GM19397 (cell line): ENCODE measurements around the gene TMEM185B.
A peak's percentile ranks its signal among the peaks of the same experiment; 100 is the strongest.
"Not testable (repeated sequence)": the region's sequence is repeated elsewhere in the genome, so short reads cannot be mapped to it uniquely, and the experiment has no call there.

Experiments
- ATAC-seq: cut with Tn5 transposase; IDR thresholded peaks from one replicate; pipeline ENCODE4 v1.9.1; 2021; ENCODE audit warnings: mild to moderate bottlenecking, moderate library complexity; ENCODE audit not compliant: unreplicated experiment

Gene TMEM185B

GRCh38 chr2:120235158-120235557 lies 12.0 kb upstream of the TMEM185B start:
- not testable (repeated sequence) for ATAC-seq

- no peak for ATAC-seq
These were observed 10.1 kb upstream of the TMEM185B start for GRCh38 chr2:120233292-120233691.

DNA sequence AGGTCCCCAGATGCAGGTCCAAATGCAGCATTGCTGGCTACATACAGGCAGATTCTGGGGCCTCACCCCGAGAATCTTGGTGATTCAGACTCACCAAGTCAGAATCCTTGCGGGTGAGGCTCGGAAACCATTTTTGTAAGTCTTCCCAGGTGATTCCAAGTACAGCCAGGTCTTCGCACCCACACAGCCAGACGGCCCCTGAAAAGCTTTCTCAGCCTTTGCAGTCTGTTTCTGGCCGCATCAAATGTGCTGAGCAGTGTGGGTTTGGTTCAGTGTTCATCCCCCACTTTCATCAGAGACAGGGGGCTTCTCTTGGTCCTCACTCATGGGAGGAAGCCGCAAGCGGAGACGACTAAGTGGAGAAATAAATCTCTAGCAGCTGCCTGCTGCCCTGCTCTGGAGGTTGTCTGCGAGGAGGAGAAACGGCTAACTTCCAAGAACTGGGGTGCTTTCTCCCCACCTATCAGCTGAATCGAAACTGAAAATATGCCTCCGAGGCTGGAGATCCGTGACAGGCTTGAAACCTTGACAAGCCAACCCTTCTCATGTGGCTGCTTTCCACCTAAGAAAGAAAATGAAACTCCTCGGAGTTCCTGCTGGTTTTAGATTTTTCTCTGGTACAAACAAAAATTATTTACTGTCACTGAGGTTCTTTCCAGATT lies 8.9 kb upstream of the TMEM185B start:
- ATAC-seq: peak; percentile 77

- ATAC-seq: no peak
These were observed 8.4 kb upstream of the TMEM185B start for GRCh38 chr2:120231564-120231973.

DNA sequence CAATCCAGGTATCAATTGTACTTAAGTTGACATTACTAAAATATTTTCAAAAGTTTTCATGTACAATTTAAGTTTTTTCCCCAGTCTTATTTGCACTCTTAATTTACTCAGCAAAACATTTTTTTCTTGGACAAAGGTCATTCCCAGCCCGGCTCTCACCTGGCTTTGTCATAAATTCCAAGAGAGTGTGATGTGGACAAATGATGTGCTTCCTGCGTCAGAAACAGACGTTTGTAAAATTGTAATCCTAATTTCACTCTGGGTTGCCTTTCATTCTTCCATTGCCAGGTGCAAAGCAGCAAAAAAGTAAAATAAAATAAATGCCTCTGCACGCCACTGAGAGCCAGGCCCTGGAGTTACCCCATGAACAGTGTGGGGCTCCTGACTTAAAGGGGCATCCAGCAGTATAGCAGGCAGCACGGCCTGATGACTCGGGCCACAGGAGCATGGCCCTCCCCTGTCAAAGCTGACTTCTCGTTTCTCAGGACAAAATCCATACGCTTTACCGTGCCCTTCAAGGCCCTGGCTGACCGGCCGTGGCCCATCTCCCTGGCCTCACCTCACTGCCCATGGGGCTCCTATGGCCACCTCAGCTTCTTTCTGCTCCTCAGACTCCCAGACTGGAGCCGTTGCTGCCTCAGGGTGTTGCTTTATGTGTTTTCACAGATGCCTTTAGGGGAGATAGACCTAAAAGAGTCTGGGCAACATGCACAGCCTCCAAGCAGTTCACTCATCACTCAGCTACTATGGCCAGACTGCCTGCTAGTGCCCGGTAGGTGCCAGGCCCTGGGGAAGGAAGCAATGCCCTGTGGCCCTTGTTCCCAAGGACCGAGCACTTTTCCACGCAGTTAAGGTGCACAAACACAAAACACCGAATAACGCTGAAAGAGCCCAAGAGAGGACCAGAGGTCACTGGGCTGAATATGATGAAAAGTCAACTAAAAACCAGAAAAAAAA lies 7.6 kb upstream of the TMEM185B start:
- no peak for ATAC-seq

DNA sequence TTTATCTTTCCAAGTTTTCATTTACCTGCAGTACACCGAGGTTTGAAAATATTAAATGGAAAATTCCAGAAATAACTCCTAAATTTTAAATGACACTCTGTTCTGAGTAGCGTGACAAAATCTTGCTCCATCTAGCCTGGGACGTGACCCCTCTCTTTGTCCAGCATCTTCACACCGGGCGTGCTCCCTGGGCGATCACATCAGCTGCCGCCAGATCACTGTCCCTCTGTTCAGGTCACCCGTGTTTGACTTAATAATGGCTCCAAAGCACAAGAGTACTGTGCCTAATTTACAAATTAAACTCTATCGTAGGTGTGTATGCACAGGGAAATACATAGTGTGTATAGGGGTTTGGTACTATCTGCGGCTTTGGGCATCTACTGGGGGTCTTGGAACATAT lies 6.1 kb upstream of the TMEM185B start:
- ATAC-seq: no peak

DNA sequence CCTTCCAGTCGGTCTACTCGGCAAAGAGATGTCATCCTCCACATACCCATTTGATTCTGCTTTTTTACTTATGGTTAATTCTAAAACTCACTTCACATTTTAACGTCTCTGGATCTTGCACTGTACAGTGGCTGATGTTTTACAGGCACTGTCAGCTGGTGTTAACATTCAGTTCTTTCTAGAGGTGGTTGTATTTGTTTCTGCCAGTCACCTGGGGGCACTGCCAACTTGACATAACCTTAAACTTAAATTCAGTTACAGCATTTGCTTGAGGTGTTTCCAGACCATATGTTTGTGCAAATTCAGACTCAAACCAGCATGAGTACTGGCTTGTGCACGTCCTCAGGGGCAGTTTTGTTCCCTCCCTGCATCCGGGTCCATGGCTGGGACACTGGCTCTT lies 5.3 kb upstream of the TMEM185B start:
- ATAC-seq: no peak

DNA sequence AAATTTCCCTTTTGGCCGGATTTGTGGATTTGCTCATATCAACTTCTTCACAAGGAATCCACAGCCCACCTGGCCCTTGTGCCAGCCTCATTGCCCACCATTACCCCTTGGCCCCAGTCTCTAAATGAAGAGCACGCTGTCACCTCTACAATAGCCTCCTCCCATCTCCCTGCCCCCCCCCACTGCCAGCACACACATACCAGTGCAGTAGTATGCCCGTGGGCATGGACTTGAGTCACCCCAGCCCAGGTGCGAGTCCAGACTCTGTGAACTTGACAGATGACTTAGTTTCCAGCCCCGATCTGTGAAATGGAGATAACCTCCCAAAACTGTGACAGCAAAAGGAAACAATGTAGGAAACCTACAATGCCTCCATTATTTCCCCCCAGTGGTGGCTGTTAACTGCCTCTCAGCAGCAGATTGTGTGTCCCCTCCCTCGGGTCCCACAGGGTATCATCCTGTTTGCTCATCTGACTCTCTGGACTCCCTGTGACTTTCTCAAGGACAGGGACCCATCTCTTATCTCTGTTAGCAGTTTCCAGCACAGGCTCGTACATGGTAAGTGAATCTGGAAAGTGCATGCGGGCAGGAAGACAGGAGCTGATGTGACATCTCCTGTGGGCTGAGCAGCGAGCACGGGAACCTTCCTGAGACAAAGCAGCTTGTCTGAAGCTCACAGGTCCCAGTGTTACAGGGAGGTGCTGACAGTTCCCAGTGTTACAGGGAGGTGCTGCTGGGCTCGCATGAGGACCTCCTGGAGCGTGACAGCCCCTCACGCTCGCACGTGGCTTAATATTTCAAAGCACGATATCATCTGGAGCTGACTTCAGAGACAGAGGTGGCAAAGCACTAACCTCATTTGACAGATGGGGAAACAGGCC lies 4.2 kb upstream of the TMEM185B start:
- no peak for ATAC-seq

DNA sequence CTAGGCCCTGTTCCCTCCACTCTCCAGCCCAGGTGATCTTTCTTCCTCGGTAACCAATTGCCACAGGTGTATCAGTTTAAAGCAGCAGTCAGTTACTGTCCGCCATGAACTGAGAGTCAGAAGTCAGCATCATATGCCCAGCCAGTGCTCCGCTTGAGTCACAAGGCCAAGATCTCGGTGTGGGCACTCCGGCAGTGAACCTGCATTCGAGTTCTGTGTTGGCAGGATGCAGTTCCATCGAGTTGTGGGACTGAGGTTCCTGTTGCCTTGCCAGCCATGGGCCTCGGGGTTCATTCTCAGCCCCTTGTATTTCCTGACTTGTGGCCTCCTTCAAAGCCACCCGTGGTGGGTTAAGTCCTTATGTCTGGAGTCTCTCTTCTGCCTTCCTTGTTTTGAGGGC lies 3.1 kb upstream of the TMEM185B start:
- no peak for ATAC-seq

DNA sequence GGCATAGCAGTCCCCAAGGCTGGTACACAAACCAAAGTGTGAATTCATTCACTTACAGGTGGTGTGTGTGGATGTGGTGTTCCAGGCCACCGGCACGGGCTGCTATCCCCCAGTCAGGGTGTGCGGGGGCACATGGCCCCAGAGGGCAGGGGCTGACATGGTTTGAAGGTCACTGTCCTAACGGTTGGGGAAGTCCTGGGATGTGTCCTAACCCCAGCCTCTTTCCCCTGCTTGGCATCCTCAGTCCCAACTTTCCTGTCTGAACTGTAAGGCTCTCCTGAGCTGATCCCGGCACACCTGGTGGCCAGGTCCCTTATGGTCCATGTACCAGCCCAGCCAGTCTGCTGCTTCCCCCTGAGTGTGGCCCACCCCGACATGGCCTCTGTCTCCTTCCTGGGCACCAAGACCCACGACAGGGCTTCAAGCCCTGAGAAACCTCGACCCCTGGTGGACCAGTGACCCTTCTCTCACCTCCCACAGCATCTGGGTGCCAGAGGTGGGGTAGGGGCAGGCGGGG lies 2.4 kb upstream of the TMEM185B start:
- ATAC-seq: no peak

- ATAC-seq: no peak
These were observed 1.7 kb upstream of the TMEM185B start for GRCh38 chr2:120224735-120225548.

DNA sequence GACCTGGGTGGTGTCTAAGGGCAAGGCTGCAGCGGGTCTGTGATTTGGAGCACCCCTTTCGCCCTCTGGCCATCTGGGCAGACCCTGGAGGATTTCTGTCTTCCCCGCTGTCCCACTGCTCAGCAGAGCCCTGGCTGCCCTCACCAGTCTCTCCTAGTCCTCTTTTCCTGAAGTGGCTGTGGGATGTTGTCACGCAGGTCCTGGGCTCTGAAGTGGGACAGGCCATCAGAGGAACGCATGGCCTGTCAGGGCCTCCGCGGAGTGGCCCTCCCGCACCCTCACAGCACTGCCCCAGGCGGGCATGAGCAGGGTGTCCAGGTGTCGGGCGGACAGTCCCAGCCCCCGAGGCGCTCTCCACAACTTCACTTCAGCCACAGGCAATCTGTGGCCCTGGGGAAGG lies 1.1 kb upstream of the TMEM185B start:
- ATAC-seq: no peak

DNA sequence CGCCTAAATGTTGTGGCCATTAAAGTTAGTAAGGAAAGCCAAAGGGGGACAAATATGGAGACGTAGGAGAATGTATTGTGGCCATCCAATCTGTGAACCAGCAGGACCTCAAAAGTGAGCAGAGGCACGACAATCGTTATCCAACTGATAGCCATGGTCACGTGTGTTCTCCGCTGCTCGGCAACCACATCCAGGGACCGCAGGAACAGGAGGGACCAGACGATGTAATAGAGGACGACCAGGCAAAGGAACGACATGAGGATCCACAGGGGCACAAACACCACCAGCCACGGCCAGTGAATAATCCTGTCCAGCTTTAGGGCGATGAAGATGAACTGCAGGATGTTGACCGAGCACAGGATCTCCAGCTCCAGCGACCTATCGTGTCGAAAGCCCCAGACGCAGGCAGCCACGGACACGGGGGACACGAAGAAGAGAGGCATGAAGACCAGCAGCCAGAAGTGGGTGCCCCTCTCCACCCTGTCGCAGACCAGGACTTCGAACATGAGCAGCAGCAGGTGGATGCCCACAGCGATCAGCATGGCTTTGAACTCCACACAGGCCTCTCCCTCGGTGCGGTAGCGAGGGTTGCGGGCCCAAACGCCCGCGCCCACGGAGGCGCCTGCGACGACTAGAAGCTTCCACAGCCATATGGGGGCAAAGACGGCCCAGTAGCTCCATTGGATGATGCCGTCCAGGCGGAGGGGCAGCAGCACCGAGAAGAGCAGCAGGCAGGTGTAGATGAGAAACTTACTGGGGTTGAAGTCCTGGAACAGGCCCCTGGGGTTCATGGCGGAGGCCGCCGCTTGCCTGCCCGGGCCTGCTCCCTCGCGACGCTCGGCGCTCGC lies 790 bp downstream of the TMEM185B start:
- no peak for ATAC-seq

DNA sequence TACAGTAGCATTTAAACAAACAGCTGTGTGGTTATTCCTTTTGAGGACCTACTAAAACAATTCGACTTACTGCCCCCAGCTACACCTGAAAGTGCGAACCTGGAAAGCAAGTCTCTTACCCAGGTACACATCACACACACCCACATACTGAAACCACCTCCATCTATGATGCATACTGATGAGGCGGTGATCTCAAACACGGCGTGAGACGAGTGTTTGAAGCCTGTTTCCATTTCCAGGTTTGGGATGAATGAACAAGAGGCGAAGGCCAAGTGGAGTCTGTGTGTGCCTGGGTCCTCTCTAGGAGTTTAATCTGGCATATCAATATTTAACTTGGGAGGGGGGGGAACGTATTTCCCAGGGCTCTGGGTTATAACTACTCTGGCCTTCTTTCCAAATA lies 1.6 kb downstream of the TMEM185B start:
- no peak for ATAC-seq

- no peak for ATAC-seq
These were observed 2.4 kb downstream of the TMEM185B start for GRCh38 chr2:120220756-120221155.

GRCh38 chr2:120219766-120220165 lies 3.4 kb downstream of the TMEM185B start:
- no peak for ATAC-seq

DNA sequence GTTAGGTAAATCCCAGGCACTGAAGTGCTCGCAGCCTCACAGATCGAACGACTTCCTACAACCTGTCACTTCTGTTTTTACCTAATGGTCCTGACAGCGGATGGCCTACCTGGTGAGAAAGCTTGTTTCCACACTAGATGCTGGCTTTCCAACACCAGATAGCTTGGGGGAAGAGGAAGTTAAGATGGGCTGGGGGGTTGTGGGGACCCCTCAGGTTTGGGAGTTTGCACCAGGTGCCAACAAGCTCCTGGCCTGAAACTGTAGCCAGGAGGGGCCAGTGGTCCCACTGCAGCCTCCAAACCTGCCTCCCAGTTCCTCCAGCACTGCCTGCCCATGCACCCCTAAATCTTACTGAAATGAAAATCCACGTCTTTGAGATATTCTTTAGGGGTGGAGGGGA lies 3.9 kb downstream of the TMEM185B start:
- ATAC-seq: no peak

DNA sequence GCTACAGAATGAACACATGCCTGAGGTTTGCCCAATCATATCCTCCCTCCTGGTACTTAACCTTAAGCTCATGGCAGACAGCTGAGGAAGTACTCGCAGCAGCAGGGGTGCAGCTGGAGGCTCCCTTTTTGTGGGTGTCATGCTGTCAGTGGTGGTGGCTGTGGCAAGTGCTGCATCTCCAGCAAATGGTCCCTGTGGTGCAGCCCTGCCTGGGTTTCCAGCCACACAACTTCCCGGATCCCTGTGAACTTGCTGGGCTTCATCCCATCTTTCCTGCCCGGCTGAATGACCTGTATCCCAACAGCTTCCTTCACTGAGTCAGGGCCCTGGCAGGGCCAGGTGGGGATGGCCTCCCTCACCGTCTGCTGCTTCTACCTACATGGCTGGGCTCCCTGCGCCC lies 5.0 kb downstream of the TMEM185B start:
- ATAC-seq: no peak

DNA sequence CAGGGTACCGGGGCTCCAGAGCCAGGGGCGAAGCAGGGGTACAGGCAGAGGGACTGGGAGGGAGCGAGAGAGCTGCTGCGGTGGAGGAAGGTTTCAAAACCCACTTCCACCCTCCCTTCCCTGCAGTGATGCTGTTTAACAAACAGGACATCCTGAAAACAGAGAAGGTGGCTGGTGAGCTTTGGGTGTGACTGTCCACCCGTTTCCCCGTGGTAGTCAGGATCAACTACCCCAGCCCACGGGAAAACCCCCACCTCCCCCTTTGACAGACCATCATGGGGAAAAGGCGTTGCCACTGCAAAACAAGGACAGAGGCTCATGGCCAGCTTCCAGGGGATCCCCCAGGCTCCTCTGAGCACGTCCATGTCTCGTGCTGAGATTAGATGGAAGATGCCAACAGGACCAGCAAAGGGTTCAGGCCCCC lies 12.9 kb downstream of the TMEM185B start:
- no peak for ATAC-seq
